HG03060 (cell line): Measurements from ENCODE around the gene TIPARP.

Experiments used
- ATAC-seq: cut with Tn5 transposase; IDR thresholded peaks from one replicate; pipeline ENCODE4 v1.9.1; 2021; ENCODE audit warnings: low read depth, moderate number of reproducible peaks; ENCODE audit not compliant: unreplicated experiment

The TIPARP gene

DNA sequence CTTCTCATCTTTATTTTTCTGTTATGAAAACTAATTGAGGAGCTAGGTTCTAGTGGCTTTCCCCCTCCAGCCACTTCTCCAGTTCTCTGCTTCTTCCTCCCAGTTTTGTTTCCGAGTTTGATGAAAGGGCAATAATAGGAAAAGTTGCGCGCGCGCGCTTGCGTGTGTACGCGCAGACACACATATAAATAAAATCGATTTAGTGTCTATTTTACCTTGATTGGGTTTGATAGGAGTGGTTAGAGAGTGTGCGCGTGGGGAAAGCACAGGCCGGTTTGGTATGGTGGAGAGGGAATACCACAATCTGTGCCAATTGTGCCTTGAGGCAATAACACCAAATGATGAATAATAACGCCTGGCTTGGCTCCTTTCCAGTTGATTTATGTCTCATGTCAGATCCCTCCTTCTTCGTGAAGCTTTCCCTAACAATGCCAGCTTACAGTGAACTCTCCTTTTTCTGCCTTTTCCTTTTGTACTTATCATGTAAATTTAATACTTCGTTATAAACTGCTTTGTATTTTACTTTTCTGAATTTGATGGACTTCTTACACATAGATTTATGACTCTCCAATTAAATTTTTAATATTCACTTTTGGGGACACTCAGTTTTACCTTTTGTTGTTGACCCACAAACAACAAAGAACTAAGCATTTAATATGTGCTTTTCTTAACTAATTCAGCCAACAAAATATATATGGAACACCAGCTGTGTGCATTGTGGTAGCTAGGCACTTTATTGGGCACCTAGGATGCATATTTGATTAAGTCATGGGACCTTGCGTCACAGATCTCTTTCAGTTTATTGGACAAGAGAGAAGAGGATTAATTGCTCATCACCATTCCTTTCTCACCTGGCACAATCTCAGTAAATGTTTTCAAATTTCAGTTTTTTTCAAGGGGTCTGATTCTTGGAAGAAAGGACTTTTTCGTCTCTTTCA lies 1.7 kb downstream of the TIPARP start:
- no peak for ATAC-seq

DNA sequence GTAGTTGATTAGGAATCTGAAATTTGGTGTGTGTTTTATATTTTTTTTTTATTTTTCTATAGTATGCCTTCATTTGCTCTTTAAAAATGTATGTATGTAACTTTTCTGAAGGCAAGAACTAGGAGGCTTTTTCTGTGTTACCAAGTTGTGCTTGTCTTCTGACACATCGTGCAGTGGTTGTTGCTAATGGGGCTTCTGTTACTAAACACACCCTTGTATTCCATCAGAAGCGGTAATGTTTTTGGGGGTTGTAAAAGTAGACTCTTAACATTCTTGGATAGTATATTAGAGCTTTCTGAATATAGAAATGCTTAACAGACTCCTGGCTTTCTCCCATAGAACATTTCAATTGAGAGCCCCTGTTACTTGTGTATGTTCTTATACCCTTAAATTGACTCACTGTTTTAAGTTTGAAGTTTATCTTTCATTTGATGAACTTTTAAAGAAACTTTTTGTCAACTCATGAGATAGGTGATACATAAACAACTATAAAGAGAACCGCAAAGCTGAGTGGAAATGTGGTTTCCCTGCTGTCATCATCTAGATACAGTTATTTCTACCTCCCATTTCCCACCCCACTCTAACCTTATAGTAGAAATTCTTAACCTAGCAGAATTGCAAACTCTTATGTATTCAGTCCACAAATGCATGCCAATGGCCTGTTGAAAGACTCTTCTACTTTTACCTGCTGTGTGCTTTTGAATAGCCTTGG lies 2.5 kb downstream of the TIPARP start:
- ATAC-seq: no peak

- no peak for ATAC-seq
Measured at GRCh38 chr3:156677536-156677935, 3.1 kb downstream of the TIPARP start.

DNA sequence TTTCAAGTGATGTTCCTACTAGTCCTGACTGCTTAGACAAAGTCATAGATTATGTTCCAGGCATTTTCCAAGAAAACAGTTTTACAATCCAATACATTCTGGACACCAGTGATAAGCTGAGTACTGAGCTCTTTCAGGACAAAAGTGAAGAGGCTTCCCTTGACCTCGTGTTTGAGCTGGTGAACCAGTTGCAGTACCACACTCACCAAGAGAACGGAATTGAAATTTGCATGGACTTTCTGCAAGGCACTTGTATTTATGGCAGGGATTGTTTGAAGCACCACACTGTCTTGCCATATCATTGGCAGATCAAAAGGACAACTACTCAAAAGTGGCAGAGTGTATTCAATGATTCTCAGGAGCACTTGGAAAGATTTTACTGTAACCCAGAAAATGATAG lies 3.8 kb downstream of the TIPARP start:
- ATAC-seq: no peak

- ATAC-seq: no peak
Measured at GRCh38 chr3:156680243-156680914, 6.0 kb downstream of the TIPARP start.

GRCh38 chr3:156681002-156681401 lies 6.6 kb downstream of the TIPARP start:
- ATAC-seq: peak; percentile 77

- no peak for ATAC-seq
Measured at GRCh38 chr3:156682501-156682900, 8.1 kb downstream of the TIPARP start.

GRCh38 chr3:156682963-156683362 lies 8.6 kb downstream of the TIPARP start:
- no peak for ATAC-seq

- ATAC-seq: no peak
Measured at GRCh38 chr3:156685198-156685597, 10.8 kb downstream of the TIPARP start.

DNA sequence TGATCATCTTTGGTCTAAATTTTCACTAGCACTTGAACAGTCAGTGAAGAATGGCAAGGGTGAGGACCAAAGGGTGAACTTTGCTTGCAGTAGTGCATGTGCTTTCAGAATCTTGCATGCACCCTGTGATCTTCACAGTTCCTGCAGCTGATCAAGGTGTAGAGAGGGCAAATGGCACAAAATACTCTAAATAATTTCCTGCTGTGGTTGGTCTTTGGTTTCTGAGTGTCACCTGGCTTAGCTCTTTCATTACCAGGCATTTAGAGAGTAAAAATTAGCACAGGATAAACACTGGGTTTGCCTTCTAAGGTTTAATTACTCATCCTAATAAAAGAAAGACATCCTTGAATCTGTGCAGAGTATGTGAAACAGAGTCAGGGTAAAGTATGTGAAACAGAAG lies 11.4 kb downstream of the TIPARP start:
- no peak for ATAC-seq

GRCh38 chr3:156687023-156687422 lies 12.6 kb downstream of the TIPARP start:
- ATAC-seq: no peak

- ATAC-seq: no peak
Measured at GRCh38 chr3:156688632-156689452, 14.5 kb downstream of the TIPARP start.

GRCh38 chr3:156689608-156690007 lies 15.2 kb downstream of the TIPARP start:
- ATAC-seq: no peak

GRCh38 chr3:156691920-156692319 lies 17.5 kb downstream of the TIPARP start:
- no peak for ATAC-seq

- no peak for ATAC-seq
Measured at GRCh38 chr3:156693166-156693565, 18.8 kb downstream of the TIPARP start.

DNA sequence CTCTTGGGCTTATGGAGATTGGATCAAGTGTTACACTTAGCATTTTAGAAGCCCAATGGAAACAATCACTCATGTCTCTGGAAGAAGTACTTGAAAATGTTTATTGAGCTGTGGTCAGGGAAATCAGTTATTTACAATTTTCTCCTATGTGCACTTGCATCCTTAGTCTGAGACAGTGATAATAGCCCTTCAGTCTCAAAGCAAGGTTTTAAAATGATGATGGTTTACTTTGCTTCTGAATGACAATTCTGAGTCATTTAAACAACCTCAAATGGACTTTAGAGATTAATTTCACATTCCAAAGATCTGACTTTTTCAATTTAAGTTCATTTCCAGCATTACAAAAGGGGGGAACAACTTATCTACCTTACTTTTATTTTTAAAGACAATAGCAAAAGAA lies 20.1 kb downstream of the TIPARP start:
- no peak for ATAC-seq

DNA sequence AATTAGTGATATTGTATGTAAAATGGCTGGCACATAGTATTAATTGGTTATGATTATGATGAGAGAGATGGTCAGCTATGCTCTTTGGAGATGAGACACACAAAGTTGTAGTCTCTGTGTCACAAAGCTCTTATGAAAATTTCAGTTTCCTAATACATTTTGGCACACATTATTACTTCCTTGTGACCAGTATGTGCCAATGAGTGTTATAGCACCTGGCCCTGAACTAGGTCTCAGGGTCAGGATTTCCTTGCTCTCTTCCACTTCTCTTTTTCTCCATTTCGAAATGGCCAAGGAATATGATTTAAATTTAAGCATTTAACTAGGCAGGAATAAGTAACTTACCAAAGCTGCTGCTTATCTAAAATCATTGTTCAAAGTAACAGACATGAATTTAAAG lies 28.0 kb downstream of the TIPARP start:
- no peak for ATAC-seq

- ATAC-seq: no peak
Measured at GRCh38 chr3:156704370-156705036, 30.1 kb downstream of the TIPARP start.

GRCh38 chr3:156705761-156706616 lies 31.6 kb downstream of the TIPARP start:
- ATAC-seq: peak; percentile 54
